Prostate gland (tissue), 2 donors: Measurements from ENCODE around the gene PRPSAP2.

ENCODE experiments used
- POLR2A ChIP-seq: fragments of 450-650 bp; IDR thresholded peaks from one replicate; pipeline ENCODE4 v1.6.1; 2016; ENCODE audit warnings: antibody characterized with exemption, mild to moderate bottlenecking
- POLR2AphosphoS5 ChIP-seq: sonication (generic); formaldehyde crosslinking; IDR thresholded peaks from one replicate; pipeline ENCODE4 v1.6.1; 2017; ENCODE audit warnings: antibody characterized with exemption
- TF ChIP-seq, protein P1 (sequence below), 4 experiments: fragments of 200-600 bp in 2 of 4; fragments of 450-650 bp in 2 of 4; sonication (generic) in 2 of 4; IDR thresholded peaks; 1 replicate in 3 of 4; 2 replicates in 1 of 4; pipeline ENCODE4 v1.5.1; 2016 to 2019; ENCODE audit warnings: antibody characterized with exemption in 4 of 4, mild to moderate bottlenecking in 2 of 4, moderate library complexity in 2 of 4

DNA sequence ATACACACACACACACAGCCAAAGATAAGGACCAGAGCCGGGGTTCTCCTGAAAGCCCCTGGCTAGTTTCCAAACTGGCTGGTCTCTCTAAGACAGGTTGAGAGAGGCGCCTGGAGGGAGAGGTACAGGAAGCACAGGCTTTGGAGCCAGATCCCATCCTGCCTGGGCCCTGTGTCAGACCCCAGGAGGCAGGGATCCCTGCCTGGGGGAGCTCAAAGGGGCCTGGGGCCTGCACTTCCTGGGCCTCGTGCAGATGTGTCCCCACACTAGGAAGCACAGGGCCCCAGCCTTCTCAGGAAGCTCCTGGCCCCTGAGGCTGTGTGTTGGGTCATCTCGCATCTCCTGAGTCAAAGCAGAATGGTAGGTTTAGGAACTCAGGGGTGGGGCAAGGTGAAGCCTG is 110.0 kb downstream of the PRPSAP2 start:
- TF ChIP-seq, protein P1, sequence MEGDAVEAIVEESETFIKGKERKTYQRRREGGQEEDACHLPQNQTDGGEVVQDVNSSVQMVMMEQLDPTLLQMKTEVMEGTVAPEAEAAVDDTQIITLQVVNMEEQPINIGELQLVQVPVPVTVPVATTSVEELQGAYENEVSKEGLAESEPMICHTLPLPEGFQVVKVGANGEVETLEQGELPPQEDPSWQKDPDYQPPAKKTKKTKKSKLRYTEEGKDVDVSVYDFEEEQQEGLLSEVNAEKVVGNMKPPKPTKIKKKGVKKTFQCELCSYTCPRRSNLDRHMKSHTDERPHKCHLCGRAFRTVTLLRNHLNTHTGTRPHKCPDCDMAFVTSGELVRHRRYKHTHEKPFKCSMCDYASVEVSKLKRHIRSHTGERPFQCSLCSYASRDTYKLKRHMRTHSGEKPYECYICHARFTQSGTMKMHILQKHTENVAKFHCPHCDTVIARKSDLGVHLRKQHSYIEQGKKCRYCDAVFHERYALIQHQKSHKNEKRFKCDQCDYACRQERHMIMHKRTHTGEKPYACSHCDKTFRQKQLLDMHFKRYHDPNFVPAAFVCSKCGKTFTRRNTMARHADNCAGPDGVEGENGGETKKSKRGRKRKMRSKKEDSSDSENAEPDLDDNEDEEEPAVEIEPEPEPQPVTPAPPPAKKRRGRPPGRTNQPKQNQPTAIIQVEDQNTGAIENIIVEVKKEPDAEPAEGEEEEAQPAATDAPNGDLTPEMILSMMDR (IDR thresholded peaks at IDR 0.05) = no peak
- TF ChIP-seq POLR2A (no peak), POLR2AphosphoS5 (no peak)
